SJSA1 (cell line): Measurements from ENCODE around the gene FGFBP2. TPM values are rescaled to one million over a fixed set of nuclear protein-coding genes. Genes with fewer than 3 reads are reported as not detected.

Experiments
- DNase-seq, 2 experiments: peaks; one replicate each; pipeline ENCODE4 v3.0.0-alpha.2; 2015 to 2020; ENCODE audit warnings: low spot score in 2 of 2, low read depth in 1 of 2
- H3K27ac ChIP-seq: fragments of 250-450 bp; sonication (Bioruptor Pico); 2 replicates; pipeline ENCODE4 v1.5.1; 2020; ENCODE audit warnings: mild to moderate bottlenecking, moderate library complexity
- H3K27me3 ChIP-seq: fragments of 250-450 bp; sonication (Bioruptor Pico); replicated peaks from 2 replicates; pipeline ENCODE4 v1.5.1; 2020; ENCODE audit warnings: mild to moderate bottlenecking, moderate library complexity
- H3K36me3 ChIP-seq: fragments of 250-450 bp; sonication (Bioruptor Pico); 2 replicates; pipeline ENCODE4 v1.5.1; 2020; ENCODE audit warnings: mild to moderate bottlenecking
- H3K4me1 ChIP-seq: fragments of 250-450 bp; sonication (Bioruptor Pico); replicated peaks from 2 replicates; pipeline ENCODE4 v1.6.1; 2021; ENCODE audit warnings: mild to moderate bottlenecking
- H3K4me3 ChIP-seq: fragments of 250-450 bp; sonication (Bioruptor Pico); 2 replicates; pipeline ENCODE4 v1.5.1; 2020; ENCODE audit warnings: mild to moderate bottlenecking
- H3K9me3 ChIP-seq: fragments of 250-450 bp; sonication (Bioruptor Pico); replicated peaks from 2 replicates; pipeline ENCODE4 v1.5.1; 2020; ENCODE audit warnings: mild to moderate bottlenecking
- total RNA-seq: library from RNA; depleted of rRNA; stranded (reverse); fragments of >200 nt; shearing (Covaris generic); gene quantifications from 2 replicates; pipeline ENCODE4 v1.2.3, GENCODE V29; 2014

FGFBP2 gene
- total RNA-seq, 1 experiment from 2014 or later: not detected

DNA sequence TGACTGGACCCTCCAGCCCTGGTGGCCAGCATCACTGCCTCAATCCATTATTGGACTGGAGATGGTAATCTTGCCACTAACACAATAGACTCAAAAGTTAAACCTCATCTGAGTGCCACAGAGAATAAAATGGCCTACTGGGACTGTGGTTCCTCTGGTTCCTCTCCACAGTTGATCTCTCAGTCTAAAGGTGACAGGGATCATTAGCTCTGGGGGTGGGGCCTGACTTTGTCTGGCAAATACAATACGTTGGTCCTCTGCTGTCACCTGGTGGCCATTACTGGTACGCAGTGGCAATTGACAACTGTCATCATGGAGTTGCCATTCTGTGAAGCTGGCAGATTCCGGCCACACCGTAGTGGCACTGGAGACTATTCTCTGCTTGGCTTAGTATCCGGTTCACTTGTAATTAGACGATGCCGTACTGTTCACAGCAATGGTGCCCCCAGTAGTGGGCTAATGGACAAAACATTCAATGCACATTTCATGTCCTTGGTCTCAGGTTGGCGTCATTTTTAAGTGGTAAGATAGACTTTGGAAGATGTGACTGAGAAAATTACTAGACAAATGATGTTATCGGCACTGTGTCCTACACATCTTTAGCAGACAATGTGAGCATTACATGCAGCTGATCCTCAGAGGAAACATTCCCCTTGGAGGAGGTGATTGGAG lies 6.7 kb downstream of the FGFBP2 start:
- H3K4me3 ChIP-seq: no peak overlapping the region
- no peaks in the 10 kb centered on the region for H3K27me3 ChIP-seq
- peak; percentile 41 to 63 for DNase-seq
- no peaks in the 10 kb centered on the region for H3K4me1 ChIP-seq
- no peak overlapping the region for H3K27ac ChIP-seq
- H3K36me3 ChIP-seq: no peaks in the 10 kb centered on the region
- H3K9me3 ChIP-seq: no peaks in the 10 kb centered on the region

DNA sequence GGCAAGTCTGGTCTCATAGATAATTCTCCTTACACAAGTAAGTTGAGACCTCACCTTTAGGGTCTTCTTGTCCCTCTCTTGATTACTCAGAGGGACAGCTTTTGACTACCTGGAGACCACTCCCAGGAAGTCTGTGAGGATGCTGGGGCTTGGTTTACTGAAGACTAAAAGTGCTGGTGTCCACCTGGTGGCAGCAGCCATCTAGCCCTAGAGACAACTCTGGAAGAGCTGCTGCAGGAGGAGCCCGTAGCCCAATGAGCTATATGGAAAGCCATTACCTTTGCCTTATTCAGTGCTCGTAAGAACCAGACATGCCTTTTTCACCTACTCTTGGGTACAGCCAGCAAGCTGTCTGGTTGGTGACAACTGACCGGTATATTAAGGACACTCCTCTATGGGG lies 7.3 kb downstream of the FGFBP2 start:
- Histone ChIP-seq H3K36me3 (no peaks in the 10 kb centered on the region), H3K27me3 (no peaks in the 10 kb centered on the region), H3K4me1 (no peaks in the 10 kb centered on the region), H3K4me3 (no peak overlapping the region), H3K9me3 (no peaks in the 10 kb centered on the region), H3K27ac (no peak overlapping the region)
- no peak for DNase-seq

DNA sequence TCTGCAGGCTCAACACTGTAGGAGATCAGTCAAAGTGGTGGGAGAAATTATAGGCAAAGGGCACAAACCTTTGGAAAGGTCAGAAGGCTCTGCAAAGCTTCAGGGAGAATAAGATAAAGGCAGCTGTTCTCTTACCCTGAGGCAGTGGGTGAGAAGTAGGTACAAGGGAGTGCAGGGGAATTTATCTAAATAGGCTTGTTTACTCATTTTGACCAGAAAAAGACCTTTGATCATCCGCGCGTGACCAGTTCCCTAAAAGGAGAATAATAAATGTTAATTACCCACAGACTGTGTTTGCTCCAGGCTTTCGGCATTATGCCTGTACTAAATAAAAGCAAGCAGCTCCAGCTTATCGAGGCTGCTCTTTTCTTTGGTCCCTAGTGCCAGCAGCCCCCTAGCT lies 9.3 kb downstream of the FGFBP2 start:
- no peak for DNase-seq
- no peaks in the 10 kb centered on the region for H3K9me3 ChIP-seq
- no peaks in the 10 kb centered on the region for H3K27me3 ChIP-seq
- H3K27ac ChIP-seq: no peak overlapping the region
- no peaks in the 10 kb centered on the region for H3K36me3 ChIP-seq
- no peak overlapping the region for H3K4me3 ChIP-seq
- no peaks in the 10 kb centered on the region for H3K4me1 ChIP-seq

DNA sequence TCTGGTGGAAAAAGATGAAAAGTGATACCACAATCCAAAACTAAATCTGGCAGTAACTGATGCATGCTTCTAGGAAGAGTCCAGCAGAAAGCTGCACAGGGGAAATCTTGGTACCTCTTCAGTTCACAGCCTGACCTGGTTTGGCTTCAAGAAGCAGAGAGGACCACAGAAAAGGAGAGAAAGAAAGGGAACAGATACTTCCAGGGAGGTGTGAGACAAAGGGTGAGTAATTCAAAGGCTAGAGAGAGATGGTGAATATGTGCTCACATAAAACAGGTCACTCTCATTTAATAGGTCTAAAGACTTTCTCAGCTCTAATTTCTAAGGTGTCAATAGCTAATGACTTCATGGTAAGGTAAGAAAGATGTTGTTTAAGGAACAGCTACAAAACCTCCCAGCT lies 11.2 kb downstream of the FGFBP2 start:
- no peak for DNase-seq
- Histone ChIP-seq H3K27ac (no peak overlapping the region), H3K36me3 (no peaks in the 10 kb centered on the region)

DNA sequence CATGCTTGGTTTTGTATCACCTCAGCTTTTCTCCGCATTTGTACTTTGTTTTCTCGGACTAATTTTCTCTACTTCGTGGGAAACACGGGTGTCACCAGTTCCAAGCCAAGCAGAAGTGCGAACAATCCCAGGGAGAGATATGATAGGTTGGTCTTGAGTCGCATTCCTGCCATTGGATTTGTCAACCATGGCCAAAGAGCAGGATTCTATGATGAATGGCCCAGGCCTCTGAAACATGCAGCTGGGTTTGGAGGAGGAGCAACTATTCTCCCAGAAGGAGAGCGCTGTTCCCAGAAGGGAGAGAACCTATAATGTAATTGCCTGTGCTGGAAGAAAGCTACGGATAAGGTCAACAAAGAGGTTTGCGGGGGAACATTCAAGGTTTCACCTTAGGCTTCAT lies 14.1 kb downstream of the FGFBP2 start:
- DNase-seq: no peak
- Histone ChIP-seq H3K4me3 (no peak overlapping the region), H3K4me1 (no peaks in the 10 kb centered on the region), H3K27ac (no peak overlapping the region), H3K36me3 (no peaks in the 10 kb centered on the region), H3K27me3 (no peaks in the 10 kb centered on the region), H3K9me3 (no peaks in the 10 kb centered on the region)

More for the DNA sequence above, 11.2 kb downstream of the FGFBP2 start:
- Histone ChIP-seq H3K9me3 (no peaks in the 10 kb centered on the region), H3K4me1 (no peaks in the 10 kb centered on the region), H3K4me3 (no peak overlapping the region), H3K27me3 (no peaks in the 10 kb centered on the region)

DNA sequence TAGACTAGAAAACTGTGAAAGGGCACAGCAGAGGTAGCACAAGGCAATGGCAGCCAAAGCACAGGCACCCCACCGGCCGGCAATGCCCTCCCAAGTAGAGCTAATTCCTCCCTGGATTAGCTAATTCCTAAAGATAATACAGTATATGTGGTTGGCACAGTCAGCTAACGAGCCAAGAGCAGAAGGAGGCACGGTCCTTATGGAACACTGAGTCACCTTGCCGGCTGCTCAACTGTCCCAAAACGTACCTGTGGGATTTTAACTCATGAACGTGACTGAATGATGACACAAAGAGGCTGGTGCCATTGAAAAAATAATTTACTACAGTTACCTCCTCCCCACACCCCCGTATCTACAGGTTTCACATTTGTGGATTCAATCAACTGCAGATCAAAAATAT lies 15.3 kb downstream of the FGFBP2 start:
- no peak for DNase-seq
- Histone ChIP-seq H3K4me3 (no peak overlapping the region), H3K27ac (no peak overlapping the region), H3K4me1 (no peaks in the 10 kb centered on the region), H3K36me3 (no peaks in the 10 kb centered on the region), H3K9me3 (no peaks in the 10 kb centered on the region), H3K27me3 (no peaks in the 10 kb centered on the region)

DNA sequence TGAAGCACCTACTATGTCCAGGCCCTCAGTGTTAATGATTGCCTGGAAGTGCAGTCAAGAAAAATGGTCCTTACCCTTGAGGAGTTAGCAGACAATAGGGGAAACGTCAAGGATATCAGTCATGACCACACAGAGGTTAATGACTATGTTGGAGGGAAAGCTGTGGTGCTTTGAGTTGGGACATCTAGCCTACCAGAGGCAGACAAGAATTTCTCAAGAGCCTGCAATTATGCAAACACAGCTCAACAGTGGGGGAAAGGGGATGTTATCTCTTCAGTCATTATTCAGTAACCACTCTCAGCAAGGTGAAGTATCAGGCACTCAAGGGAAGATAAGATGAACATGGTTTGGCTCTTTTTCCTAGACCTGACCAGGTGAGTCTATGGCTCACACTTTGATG lies 17.5 kb downstream of the FGFBP2 start:
- no peaks in the 10 kb centered on the region for H3K4me1 ChIP-seq
- no peak overlapping the region for H3K4me3 ChIP-seq
- no peak overlapping the region for H3K27ac ChIP-seq
- no peaks in the 10 kb centered on the region for H3K27me3 ChIP-seq
- no peaks in the 10 kb centered on the region for H3K36me3 ChIP-seq
- no peak for DNase-seq
- no peaks in the 10 kb centered on the region for H3K9me3 ChIP-seq

DNA sequence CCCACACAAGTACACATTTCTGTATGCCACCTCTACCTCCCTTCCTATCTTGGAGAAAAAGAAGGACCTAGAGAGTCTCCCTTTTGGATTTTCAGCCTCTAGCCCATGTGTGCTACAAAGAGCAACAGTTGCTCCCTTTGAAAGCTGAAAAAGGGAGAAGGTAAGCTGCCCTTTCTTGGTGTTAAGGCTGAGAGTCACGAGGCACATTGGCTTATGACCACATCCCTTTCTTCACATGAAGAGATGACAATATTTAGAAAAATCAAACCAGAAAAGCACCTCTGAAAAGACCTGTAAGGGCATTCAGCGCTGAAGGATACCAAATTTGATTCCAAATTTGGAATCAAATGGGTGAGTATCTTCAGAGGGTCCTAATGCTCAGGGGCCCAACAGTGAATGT lies 18.1 kb downstream of the FGFBP2 start:
- H3K36me3 ChIP-seq: no peaks in the 10 kb centered on the region
- H3K4me3 ChIP-seq: no peak overlapping the region

DNA sequence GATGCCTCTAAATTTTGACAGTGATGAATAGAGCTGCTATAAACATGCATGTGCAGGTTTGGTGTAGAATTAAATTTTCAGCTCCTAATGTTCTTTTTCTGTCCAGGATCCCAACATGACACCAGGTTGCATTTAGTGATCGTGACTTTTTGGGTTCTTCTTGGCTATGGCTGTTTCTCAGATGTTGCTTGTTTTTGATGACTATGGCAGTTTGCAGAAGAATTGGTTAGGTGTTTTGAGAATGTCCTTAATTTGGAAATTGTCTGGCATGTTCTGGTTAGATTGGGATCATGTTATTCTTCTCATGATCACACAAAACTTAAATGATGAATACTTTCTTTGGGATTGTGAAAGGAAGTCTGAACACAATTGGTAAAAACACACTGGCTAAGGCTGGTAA lies 20.7 kb downstream of the FGFBP2 start:
- H3K9me3 ChIP-seq: no peaks in the 10 kb centered on the region
- H3K4me1 ChIP-seq: no peaks in the 10 kb centered on the region
- H3K36me3 ChIP-seq: no peaks in the 10 kb centered on the region
- no peak overlapping the region for H3K27ac ChIP-seq
- DNase-seq: no peak
- no peaks in the 10 kb centered on the region for H3K27me3 ChIP-seq
- H3K4me3 ChIP-seq: no peak overlapping the region

More for the DNA sequence above, 18.1 kb downstream of the FGFBP2 start:
- H3K27me3 ChIP-seq: no peaks in the 10 kb centered on the region
- no peak for DNase-seq
- no peaks in the 10 kb centered on the region for H3K4me1 ChIP-seq
- no peaks in the 10 kb centered on the region for H3K9me3 ChIP-seq
- no peak overlapping the region for H3K27ac ChIP-seq

DNA sequence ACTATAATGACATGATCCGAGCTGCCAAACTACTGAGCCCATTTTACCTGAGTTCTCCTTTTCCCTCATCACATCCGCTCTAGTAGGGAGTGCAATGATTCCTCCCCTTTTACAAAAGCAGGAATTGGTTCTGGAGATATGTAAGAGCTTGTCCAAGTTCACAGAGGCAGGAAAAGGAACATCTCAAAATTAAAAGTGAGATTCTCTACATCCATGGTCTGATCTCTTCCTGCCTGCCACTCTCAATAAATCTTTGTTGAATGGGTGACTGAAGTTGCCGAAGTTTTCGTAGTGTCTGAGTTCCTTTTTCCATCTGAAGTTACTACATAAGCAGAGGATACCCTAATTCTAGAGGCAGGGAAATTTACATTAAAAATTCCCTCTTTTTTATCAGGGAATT lies 24.3 kb downstream of the FGFBP2 start, which contains the start of gene FGFBP1:
FGFBP1 (minus strand) TSS at position 101 of the 400 bp plus-strand sequence. CDS start 2,108 bp downstream, outside the sequence.
- Histone ChIP-seq H3K4me1 (no peaks in the 10 kb centered on the region), H3K27ac (no peak within 1 kb of the TSS), H3K4me3 (no peak within 1 kb of the TSS), H3K36me3 (no peaks in the 10 kb centered on the region), H3K9me3 (no peaks in the 10 kb centered on the region), H3K27me3 (no peaks in the 10 kb centered on the region)
- no peak for DNase-seq

DNA sequence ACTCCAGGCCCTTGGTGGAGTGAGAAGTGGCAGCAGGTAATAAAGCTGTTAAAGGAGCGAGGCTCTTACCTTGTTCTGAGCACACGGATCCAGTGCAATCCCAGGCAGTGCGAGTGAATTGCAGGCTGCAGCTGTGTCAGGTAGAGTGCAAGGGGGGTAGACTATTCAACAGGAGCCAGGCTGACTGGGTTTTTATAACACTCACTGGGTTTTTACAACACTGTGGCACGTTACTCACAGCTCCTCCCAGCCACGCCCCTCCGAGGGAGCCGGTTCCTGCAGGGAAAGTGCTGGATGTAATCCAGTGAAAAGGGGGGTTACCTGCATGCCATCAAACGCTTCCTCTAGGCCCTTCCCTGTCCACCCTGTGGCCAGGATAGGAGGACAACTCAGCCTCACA lies 24.8 kb downstream of the FGFBP2 start:
- H3K4me3 ChIP-seq: no peak overlapping the region
- no peaks in the 10 kb centered on the region for H3K36me3 ChIP-seq
- H3K4me1 ChIP-seq: no peaks in the 10 kb centered on the region
- no peak overlapping the region for H3K27ac ChIP-seq
- no peak for DNase-seq
- H3K27me3 ChIP-seq: no peaks in the 10 kb centered on the region
- H3K9me3 ChIP-seq: no peaks in the 10 kb centered on the region

DNA sequence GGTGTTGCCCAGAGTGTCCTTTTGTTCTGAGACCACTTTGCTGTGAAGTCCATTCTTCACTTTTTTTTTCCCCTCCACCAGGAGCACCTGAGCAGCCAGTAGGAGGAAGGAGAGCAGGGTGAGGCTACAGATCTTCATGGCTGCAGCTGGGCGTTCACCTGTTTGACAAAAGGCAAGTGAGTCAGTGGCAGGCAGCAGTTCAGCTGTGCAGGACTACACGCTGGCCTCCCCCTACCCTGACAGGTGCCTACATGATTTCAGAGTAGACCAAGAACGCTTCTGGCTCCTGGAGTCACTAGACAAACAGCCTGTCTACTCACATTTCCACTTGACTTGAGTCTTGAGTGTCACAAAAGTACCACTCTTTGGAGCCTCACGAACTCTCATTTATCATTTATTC lies 26.5 kb downstream of the FGFBP2 start:
- Histone ChIP-seq H3K4me1 (no peaks in the 10 kb centered on the region), H3K4me3 (no peak overlapping the region), H3K36me3 (no peaks in the 10 kb centered on the region), H3K9me3 (no peaks in the 10 kb centered on the region), H3K27me3 (no peaks in the 10 kb centered on the region), H3K27ac (no peak overlapping the region)
- no peak for DNase-seq

DNA sequence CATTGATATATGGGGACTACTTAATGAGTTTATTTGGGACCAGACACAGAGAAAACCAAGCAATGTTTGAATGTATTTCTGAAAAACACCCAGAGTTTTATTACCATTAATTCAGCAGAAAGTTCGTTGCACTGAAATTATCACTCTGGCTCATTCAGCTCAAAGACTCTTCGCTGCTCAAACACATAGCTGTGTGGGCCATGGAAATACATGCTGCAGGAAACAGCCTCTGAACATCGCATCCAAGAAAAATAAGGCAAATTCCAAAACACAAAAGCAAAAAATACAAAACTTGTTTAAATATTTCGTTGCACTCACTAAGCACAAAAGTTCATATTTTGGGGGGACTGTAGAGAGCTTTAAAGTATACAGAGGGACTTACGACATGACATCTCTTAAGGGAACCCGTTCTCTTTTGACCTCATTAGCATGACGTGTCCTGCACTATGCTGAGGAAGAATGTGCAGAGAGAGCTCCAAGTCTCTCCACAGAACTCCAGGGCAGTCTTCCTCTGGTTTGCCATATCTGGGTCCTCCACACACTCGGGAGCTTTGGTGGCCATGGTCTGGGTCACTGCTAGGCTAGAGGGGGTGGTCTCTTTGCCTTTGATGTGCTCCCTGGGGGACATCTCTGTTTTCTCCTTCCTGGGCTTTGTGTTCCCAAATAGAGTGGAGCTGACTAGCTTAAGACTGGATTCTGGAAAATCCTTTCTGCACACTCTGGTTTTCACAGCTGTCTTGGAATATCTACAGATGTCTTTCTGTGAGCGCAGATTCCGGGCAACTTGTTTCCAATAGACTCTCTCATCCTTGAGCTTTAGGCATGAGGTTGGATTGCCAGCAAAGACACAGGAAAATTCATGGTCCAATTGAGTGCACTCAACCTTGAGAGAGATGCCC lies 27.2 kb downstream of the FGFBP2 start:
- DNase-seq: no peak
- Histone ChIP-seq H3K36me3 (no peaks in the 10 kb centered on the region), H3K27ac (no peak overlapping the region), H3K27me3 (no peaks in the 10 kb centered on the region), H3K9me3 (no peaks in the 10 kb centered on the region), H3K4me3 (no peak overlapping the region), H3K4me1 (no peaks in the 10 kb centered on the region)

DNA sequence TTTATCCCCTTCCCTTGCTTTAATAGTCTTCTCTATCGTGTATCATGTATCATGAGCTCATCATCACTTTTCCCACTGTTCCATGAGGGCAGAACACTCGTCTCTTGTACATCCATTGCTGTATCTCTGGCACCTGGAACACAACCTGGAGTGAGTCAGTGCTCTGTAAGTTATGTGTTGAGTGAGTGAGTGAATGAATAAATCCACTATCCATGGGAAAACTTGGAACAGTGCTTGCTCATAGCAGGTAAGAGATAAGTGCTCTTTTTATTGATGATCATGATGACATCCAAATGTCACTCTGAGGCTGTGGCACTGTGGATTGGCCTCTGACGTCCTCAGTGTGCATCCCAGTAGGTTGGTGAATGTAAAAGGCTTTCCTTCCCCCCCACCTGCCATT lies 28.7 kb downstream of the FGFBP2 start:
- Histone ChIP-seq H3K4me3 (no peak overlapping the region), H3K27me3 (no peaks in the 10 kb centered on the region), H3K4me1 (no peaks in the 10 kb centered on the region), H3K36me3 (no peaks in the 10 kb centered on the region), H3K27ac (no peak overlapping the region), H3K9me3 (no peaks in the 10 kb centered on the region)
- no peak for DNase-seq
